Subcutaneous adipose tissue (tissue), 4 donors: ENCODE measurements around the gene GABRQ. TPM values are rescaled to one million over a fixed set of nuclear protein-coding genes. Genes with fewer than 3 reads are reported as not detected.
"Not testable (repeated sequence)": the region's sequence is repeated elsewhere in the genome, so short reads cannot be mapped to it uniquely, and the experiment has no call there.

ENCODE experiments used
- total RNA-seq, 4 donors: library from RNA; depleted of rRNA; stranded (reverse); fragments of >200 nt; gene quantifications; one replicate each; pipeline ENCODE4 v1.1.0, GENCODE V29; 2016
- TF ChIP-seq, protein P1 (sequence below): fragments of 450-650 bp; IDR thresholded peaks from one replicate; pipeline ENCODE4 v1.5.1; 2016; ENCODE audit warnings: low read depth, mild to moderate bottlenecking, control low read depth, antibody characterized with exemption, moderate library complexity

Gene GABRQ
- total RNA-seq, 4 donors from 2014 or later = not detected

GRCh38 chrX:152663086-152663485 lies 25.4 kb downstream of the GABRQ start:
- TF ChIP-seq, protein P1, sequence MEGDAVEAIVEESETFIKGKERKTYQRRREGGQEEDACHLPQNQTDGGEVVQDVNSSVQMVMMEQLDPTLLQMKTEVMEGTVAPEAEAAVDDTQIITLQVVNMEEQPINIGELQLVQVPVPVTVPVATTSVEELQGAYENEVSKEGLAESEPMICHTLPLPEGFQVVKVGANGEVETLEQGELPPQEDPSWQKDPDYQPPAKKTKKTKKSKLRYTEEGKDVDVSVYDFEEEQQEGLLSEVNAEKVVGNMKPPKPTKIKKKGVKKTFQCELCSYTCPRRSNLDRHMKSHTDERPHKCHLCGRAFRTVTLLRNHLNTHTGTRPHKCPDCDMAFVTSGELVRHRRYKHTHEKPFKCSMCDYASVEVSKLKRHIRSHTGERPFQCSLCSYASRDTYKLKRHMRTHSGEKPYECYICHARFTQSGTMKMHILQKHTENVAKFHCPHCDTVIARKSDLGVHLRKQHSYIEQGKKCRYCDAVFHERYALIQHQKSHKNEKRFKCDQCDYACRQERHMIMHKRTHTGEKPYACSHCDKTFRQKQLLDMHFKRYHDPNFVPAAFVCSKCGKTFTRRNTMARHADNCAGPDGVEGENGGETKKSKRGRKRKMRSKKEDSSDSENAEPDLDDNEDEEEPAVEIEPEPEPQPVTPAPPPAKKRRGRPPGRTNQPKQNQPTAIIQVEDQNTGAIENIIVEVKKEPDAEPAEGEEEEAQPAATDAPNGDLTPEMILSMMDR = no peak

DNA sequence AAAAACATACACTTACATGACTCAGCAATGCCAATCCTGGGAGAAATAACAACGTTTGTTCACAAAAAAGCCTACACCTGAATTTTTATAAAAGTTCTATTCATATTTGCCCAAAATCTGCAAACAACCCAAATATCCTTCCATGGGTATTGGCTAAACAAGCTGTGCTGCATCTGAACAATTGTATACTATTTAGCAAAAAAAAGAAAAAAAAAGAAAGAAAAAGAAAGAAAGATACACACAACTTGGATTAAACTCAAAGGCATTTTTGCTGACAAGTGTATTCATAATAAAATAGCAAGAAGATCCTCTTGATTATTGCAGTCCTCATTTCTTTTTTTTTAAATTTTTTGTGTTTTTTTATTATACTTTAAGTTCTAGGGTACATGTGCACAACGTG lies 36.4 kb downstream of the GABRQ start:
- TF ChIP-seq, protein P1 = no peak

DNA sequence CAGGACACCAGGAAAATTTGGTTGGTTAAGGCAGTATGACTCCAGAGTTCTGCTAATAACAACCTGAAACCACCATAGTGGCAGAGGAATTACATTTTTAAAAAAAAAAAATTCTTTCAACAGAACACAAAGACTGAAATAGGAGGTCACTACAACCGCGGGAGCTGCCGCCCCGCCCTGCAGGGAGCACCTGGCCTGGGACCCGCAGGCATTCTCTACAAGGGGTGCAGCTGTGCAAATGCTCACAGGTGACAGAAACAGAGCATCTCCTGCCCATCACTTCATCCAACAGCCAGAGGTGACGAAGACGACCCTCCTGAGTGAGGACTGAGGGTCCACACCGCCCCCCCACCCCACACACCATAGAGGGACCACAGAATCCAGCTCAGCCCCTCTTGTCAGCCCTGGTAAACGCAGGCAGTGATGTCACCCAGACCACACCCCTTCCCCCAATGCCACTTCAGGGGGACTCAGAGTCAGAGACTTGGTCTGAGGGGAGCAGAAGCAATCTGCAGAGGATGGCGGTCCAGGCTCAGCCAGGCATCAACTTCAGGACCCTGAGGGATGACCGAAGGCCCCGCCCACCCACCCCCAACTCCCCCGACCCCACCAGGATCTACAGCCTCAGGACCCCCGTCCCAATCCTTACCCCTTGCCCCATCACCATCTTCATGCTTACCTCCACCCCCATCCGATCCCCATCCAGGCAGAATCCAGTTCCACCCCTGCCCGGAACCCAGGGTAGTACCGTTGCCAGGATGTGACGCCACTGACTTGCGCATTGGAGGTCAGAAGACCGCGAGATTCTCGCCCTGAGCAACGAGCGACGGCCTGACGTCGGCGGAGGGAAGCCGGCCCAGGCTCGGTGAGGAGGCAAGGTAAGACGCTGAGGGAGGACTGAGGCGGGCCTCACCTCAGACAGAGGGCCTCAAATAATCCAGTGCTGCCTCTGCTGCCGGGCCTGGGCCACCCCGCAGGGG lies 60.5 kb downstream of the GABRQ start, which contains the start of gene MAGEA3:
MAGEA3 (plus strand) TSS at position 843 of the 980 bp plus-strand sequence. CDS start 2,039 bp downstream, outside the sequence.
- TF ChIP-seq, protein P1 = not testable (repeated sequence)

Other genes with a start within 250 kb of the GABRQ start
- not detected for gene GABRA3, start 186.6 kb upstream of the GABRQ start, total RNA-seq
- not detected for gene MAGEA3, start 60.9 kb downstream of the GABRQ start, total RNA-seq
- not detected for gene CSAG2, start 71.4 kb downstream of the GABRQ start, total RNA-seq
- gene MAGEA2B, start 76.7 kb downstream of the GABRQ start, total RNA-seq = not detected
- not detected for gene CSAG1, start 95.8 kb downstream of the GABRQ start, total RNA-seq
- gene MAGEA12, start 95.9 kb downstream of the GABRQ start, total RNA-seq = not detected
- not detected for gene MAGEA2, start 115.9 kb downstream of the GABRQ start, total RNA-seq
- gene CSAG3, start 121.3 kb downstream of the GABRQ start, total RNA-seq = not detected
- gene MAGEA6, start 131.8 kb downstream of the GABRQ start, total RNA-seq = not detected
- gene CETN2, start 192.9 kb downstream of the GABRQ start, total RNA-seq = 10 to 100 TPM; 11.5 to 23.2 (median 20.7) TPM
- 10 to 100 TPM; 17.8 to 38.8 (median 26.9) TPM for gene NSDHL, start 193.2 kb downstream of the GABRQ start, total RNA-seq